Caco-2 (cell line): ENCODE data around the gene TMEM59L. TPM values are rescaled to one million over a fixed set of nuclear protein-coding genes. Genes with fewer than 3 reads are reported as not detected.

ENCODE experiments used
- BruUV-seq: library from RNA; stranded (reverse); fragments of 400-500 nt; replicated peaks from 2 replicates; lab custom pipeline; 2021; lab: Mats Ljungman, UMichigan
- CTCF ChIA-PET: fragments of 300-600 bp; sonication (Branson Sonifier 250); formaldehyde crosslinking; loops from one replicate; lab custom pipeline; 2022; ENCODE audit warnings: antibody characterized with exemption; lab: Charles Lee
- POLR2A ChIA-PET: fragments of 300-600 bp; sonication (Branson Sonifier 250); formaldehyde crosslinking; loops from one replicate; lab custom pipeline; 2022; ENCODE audit warnings: antibody characterized with exemption; lab: Charles Lee
- DNase-seq, 2 experiments: peaks; one replicate each; pipeline versions ENCODE4 v3.0.0 to v3.0.0-alpha.2; 2020 to 2022
- H3K27me3 ChIP-seq: replicated peaks from 2 replicates; pipeline ENCODE4 v1.6.0; 2011; ENCODE audit warnings: low read length; ENCODE audit not compliant: control insufficient read depth, insufficient read depth
- H3K36me3 ChIP-seq: 2 replicates; pipeline ENCODE4 v1.5.1; 2011; ENCODE audit warnings: low read length; ENCODE audit not compliant: control insufficient read depth, insufficient read depth
- H3K4me1 ChIP-seq: fragments of 250-450 bp; sonication (Bioruptor Pico); 2 replicates; pipeline ENCODE4 v1.5.1; 2020; ENCODE audit warnings: mild to moderate bottlenecking
- H3K4me3 ChIP-seq: 2 replicates; pipeline ENCODE4 v1.5.1; 2011; ENCODE audit warnings: low read depth, mild to moderate bottlenecking, control low read depth, low read length
- H3K9me3 ChIP-seq: fragments of 250-450 bp; sonication (Bioruptor Pico); 2 replicates; pipeline ENCODE4 v1.5.1; 2020; ENCODE audit warnings: mild to moderate bottlenecking, moderate library complexity
- H3K27ac Mint-ChIP-seq: one replicate; pipeline ENCODE4 v1.8.0; 2022; ENCODE audit warnings: mixed read lengths; ENCODE audit not compliant: unreplicated experiment
- H3K27me3 Mint-ChIP-seq: one replicate; pipeline ENCODE4 v1.8.0; 2022; ENCODE audit warnings: mixed read lengths; ENCODE audit not compliant: insufficient read depth, unreplicated experiment
- H3K36me3 Mint-ChIP-seq: one replicate; pipeline ENCODE4 v1.8.0; 2022; ENCODE audit warnings: mild to moderate bottlenecking, mixed read lengths; ENCODE audit not compliant: insufficient read depth, unreplicated experiment
- H3K4me1 Mint-ChIP-seq: one replicate; pipeline ENCODE4 v1.8.0; 2022; ENCODE audit warnings: low read depth, mixed read lengths; ENCODE audit not compliant: unreplicated experiment
- H3K4me3 Mint-ChIP-seq: one replicate; pipeline ENCODE4 v1.8.0; 2022; ENCODE audit warnings: mild to moderate bottlenecking, moderate library complexity, mixed read lengths; ENCODE audit not compliant: unreplicated experiment
- H3K9me3 Mint-ChIP-seq: one replicate; pipeline ENCODE4 v1.8.0; 2022; ENCODE audit warnings: mixed read lengths; ENCODE audit not compliant: unreplicated experiment
- intact Hi-C: fragments of 100-400 bp; cut with micrococcal nuclease; formaldehyde crosslinking; loops from one replicate; pipeline ENCODE4 v1.10.0; 2022; ENCODE audit not compliant: unreplicated experiment
- total RNA-seq: library from RNA; stranded (reverse); gene quantifications from 2 replicates; pipeline ENCODE4 v1.2.3, GENCODE V29; 2022
- TF ChIP-seq, protein P1 (sequence below), 2 experiments: fragments of 200-600 bp in 1 of 2; IDR thresholded peaks; 1 replicate in 1 of 2; 2 replicates in 1 of 2; pipeline versions ENCODE4 v1.5.1 to v1.8.0; 2011 to 2022; ENCODE audit warnings: antibody characterized with exemption in 1 of 2, control low read depth in 1 of 2, inconsistent platforms in 1 of 2, low read depth in 1 of 2, low read length in 1 of 2, mild to moderate bottlenecking in 1 of 2, moderate library complexity in 1 of 2; ENCODE audit not compliant: insufficient read depth in 1 of 2, severe bottlenecking in 1 of 2, unreplicated experiment in 1 of 2

TMEM59L gene
- total RNA-seq, 1 experiment from 2014 or later: 0.25 TPM

DNA sequence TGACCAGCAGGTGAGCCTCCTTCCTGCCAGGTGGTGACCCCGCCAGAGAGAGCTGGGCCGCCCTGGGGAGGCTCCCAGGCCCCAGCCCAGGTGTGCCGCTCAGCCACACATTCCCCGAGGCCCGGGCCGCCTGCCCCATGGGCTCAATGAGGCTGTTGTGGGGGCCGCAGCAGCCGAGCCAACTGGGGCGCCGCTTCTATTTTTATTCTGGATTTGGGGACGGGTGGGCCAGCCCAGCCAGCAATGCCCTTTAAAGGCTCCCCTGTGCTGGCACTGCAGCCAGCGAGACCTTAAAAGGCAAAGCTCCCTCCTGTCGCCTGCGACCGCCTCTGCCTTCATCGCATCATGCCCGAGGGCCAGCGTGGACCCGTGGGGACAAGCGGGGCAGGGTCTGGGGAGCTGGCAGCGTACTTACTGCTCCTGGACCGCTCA, 53.1 kb downstream of the TMEM59L start:
- Histone ChIP-seq H3K4me3 (no peak overlapping the region), H3K36me3 (no peaks in the 10 kb centered on the region; the same call in 1 of the 2 replicates), H3K27me3 (no peaks in the 10 kb centered on the region), H3K9me3 (no peaks in the 10 kb centered on the region), H3K4me1 (peaks cover 6% of the 10 kb centered on the region)
- no peak overlapping the region for H3K27ac Mint-ChIP-seq
- H3K4me3 Mint-ChIP-seq: no peak overlapping the region
- peaks cover 10% of the 10 kb centered on the region for H3K36me3 Mint-ChIP-seq
- CTCF ChIA-PET: no interaction called here
- no peaks in the 10 kb centered on the region for H3K4me1 Mint-ChIP-seq
- TF ChIP-seq, protein P1, sequence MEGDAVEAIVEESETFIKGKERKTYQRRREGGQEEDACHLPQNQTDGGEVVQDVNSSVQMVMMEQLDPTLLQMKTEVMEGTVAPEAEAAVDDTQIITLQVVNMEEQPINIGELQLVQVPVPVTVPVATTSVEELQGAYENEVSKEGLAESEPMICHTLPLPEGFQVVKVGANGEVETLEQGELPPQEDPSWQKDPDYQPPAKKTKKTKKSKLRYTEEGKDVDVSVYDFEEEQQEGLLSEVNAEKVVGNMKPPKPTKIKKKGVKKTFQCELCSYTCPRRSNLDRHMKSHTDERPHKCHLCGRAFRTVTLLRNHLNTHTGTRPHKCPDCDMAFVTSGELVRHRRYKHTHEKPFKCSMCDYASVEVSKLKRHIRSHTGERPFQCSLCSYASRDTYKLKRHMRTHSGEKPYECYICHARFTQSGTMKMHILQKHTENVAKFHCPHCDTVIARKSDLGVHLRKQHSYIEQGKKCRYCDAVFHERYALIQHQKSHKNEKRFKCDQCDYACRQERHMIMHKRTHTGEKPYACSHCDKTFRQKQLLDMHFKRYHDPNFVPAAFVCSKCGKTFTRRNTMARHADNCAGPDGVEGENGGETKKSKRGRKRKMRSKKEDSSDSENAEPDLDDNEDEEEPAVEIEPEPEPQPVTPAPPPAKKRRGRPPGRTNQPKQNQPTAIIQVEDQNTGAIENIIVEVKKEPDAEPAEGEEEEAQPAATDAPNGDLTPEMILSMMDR (IDR thresholded peaks at IDR 0.05; ENCODE audit: insufficient read depth in 1 of 2, low read depth in 1 of 2, low read length in 1 of 2, severe bottlenecking in 1 of 2, unreplicated experiment in 1 of 2): no peak
- intact Hi-C loops: no loop called here
- no TSS peak for BruUV-seq
- no peaks in the 10 kb centered on the region for H3K27me3 Mint-ChIP-seq
- POLR2A ChIA-PET: no interaction called here
- DNase-seq: no peak
- H3K9me3 Mint-ChIP-seq: no peaks in the 10 kb centered on the region

DNA sequence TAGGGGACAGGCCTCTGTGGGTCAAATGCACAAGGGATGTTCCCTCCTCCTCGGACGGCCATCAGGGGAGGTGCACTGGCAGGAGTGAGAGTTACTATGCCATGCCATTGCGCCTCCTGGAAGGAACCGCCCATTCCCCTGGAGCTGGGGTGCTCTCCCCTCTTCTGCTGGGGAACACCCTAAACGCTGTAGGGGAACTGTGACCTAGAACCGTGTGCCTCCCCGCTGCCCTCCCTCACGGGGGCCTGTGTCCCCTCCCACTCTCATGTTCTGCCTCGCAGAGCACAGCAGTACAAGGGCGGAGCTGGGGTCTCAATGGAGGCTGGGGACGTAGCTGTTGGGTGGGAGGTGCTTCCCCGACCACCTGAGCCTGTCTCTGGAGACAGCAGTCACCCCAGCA, 53.6 kb downstream of the TMEM59L start:
- no peak overlapping the region for H3K4me3 Mint-ChIP-seq
- intact Hi-C loops: no loop called here
- Histone ChIP-seq H3K4me1 (peaks cover 6% of the 10 kb centered on the region), H3K36me3 (no peaks in the 10 kb centered on the region; the same call in 1 of the 2 replicates), H3K9me3 (no peaks in the 10 kb centered on the region), H3K27me3 (no peaks in the 10 kb centered on the region), H3K4me3 (no peak overlapping the region)
- POLR2A ChIA-PET: no interaction called here
- H3K36me3 Mint-ChIP-seq: peaks cover 10% of the 10 kb centered on the region
- no peaks in the 10 kb centered on the region for H3K9me3 Mint-ChIP-seq
- CTCF ChIA-PET: no interaction called here
- no peaks in the 10 kb centered on the region for H3K4me1 Mint-ChIP-seq
- H3K27ac Mint-ChIP-seq: no peak overlapping the region
- TF ChIP-seq, protein P1 (IDR thresholded peaks at IDR 0.05; ENCODE audit: insufficient read depth in 1 of 2, low read depth in 1 of 2, low read length in 1 of 2, severe bottlenecking in 1 of 2, unreplicated experiment in 1 of 2): no peak
- DNase-seq: no peak
- no peaks in the 10 kb centered on the region for H3K27me3 Mint-ChIP-seq
- no TSS peak for BruUV-seq

DNA sequence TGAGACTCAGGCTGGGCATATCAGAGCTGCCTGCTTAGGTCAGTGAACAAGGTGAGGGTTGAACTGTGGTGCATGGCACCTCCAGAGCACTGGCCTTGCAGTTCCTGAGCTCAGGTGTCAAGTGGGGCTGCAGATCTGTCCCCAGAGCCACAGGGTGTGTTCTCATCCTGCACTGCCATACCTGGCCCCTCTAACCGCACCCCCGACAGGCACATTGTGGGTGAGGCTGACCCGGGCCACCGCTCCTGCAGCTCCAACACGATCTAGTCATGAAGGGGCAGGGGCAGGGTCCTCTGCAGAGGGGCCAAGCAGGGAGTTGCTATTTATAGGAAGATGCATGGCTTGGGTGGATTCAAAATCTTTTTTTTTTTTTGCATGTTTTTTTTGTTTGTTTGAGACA, 54.1 kb downstream of the TMEM59L start:
- Histone ChIP-seq H3K4me1 (peaks cover 6% of the 10 kb centered on the region), H3K27me3 (no peaks in the 10 kb centered on the region), H3K36me3 (no peaks in the 10 kb centered on the region; the same call in 1 of the 2 replicates), H3K4me3 (no peak overlapping the region), H3K9me3 (no peaks in the 10 kb centered on the region)
- Mint-ChIP-seq H3K27ac (no peak overlapping the region), H3K27me3 (no peaks in the 10 kb centered on the region), H3K4me3 (no peak overlapping the region), H3K36me3 (peaks cover 10% of the 10 kb centered on the region), H3K9me3 (no peaks in the 10 kb centered on the region), H3K4me1 (no peaks in the 10 kb centered on the region)
- no TSS peak for BruUV-seq
- TF ChIP-seq, protein P1 (IDR thresholded peaks at IDR 0.05; ENCODE audit: insufficient read depth in 1 of 2, low read depth in 1 of 2, low read length in 1 of 2, severe bottlenecking in 1 of 2, unreplicated experiment in 1 of 2): no peak
- ChIA-PET POLR2A (no interaction called here), CTCF (no interaction called here)
- intact Hi-C loops: no loop called here
- no peak for DNase-seq
